OCI-LY3 (cell line): Measurements from ENCODE around the gene PHTF2.

Experiments used
- EZH2phosphoT487 ChIP-seq: fragments of 200-600 bp; shearing (Covaris generic); IDR thresholded peaks from 2 replicates; pipeline ENCODE4 v1.6.1; 2018; ENCODE audit warnings: antibody characterized with exemption, mixed run types, low read depth
- TF ChIP-seq, protein P1 (sequence below): fragments of 200-600, 300-600 bp; sonication (generic); IDR thresholded peaks from 2 replicates; pipeline ENCODE4 v1.5.1; 2014; ENCODE audit warnings: antibody characterized with exemption, low read length, low read depth

DNA sequence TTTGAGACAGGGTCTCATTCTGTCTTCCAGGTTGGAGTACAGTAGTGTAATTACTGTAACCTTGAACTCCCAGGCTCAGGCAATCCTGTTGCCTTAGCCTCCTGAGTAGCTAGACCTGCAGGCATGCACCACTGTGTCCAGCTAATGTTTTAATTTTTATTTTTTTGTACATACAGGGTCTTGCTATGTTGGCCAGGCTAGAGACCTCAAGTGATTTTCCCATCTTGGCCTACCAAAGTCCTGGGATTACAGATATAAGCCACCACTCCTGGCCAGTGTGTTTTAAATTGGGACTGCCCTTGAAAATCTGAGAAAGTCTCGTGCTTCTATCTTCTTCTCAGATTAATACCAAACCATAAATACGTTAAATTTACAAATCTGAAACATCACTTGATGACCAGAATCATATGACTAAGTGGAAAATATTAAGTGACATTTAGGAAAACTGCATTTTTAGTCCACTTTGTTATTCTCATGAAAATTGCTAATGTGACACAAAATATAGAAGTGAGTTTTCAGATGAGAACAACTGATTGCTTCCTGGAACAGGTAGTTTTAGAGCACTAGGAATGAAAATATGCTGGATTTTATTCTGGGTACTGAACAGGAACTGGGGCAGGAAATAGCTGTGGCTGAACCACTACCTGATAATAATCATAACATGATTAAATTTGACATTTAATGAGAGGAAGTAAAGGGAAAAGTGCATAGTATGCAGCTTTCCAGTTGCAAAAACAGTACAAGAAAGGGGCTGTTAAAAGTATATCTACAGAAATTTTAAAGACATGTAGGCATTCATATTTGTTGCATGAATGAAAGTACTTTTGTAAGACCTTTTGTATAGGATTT lies 4.2 kb downstream of the PHTF2 start:
- TF ChIP-seq, protein P1, sequence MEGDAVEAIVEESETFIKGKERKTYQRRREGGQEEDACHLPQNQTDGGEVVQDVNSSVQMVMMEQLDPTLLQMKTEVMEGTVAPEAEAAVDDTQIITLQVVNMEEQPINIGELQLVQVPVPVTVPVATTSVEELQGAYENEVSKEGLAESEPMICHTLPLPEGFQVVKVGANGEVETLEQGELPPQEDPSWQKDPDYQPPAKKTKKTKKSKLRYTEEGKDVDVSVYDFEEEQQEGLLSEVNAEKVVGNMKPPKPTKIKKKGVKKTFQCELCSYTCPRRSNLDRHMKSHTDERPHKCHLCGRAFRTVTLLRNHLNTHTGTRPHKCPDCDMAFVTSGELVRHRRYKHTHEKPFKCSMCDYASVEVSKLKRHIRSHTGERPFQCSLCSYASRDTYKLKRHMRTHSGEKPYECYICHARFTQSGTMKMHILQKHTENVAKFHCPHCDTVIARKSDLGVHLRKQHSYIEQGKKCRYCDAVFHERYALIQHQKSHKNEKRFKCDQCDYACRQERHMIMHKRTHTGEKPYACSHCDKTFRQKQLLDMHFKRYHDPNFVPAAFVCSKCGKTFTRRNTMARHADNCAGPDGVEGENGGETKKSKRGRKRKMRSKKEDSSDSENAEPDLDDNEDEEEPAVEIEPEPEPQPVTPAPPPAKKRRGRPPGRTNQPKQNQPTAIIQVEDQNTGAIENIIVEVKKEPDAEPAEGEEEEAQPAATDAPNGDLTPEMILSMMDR, result no peak
- TF ChIP-seq EZH2phosphoT487, result no peak
